Activated CD8-positive, alpha-beta memory T cell treated with anti-CD3 and anti-CD28 coated beads for 36 hours (primary cell): ENCODE results near the gene OPALIN. TPM values are rescaled to one million over a fixed set of nuclear protein-coding genes. Genes with fewer than 3 reads are reported as not detected.
"Not testable (repeated sequence)": the region's sequence is repeated elsewhere in the genome, so short reads cannot be mapped to it uniquely, and the experiment has no call there.

Experiments used
- CTCF ChIA-PET: fragments of 350-600 bp; sonication (Branson Sonifier 250); formaldehyde crosslinking; loops from one replicate; lab custom pipeline; 2021; ENCODE audit warnings: antibody characterized with exemption; lab: Charles Lee
- POLR2A ChIA-PET: fragments of 350-600 bp; sonication (Branson Sonifier 250); formaldehyde crosslinking; loops from one replicate; lab custom pipeline; 2021; ENCODE audit warnings: antibody characterized with exemption; lab: Charles Lee
- total RNA-seq, 2 experiments: library from RNA; stranded (reverse); gene quantifications; one replicate each; pipeline ENCODE4 v1.2.3, GENCODE V29; 2021

Gene OPALIN
- total RNA-seq, 2 experiments from 2014 or later = not detected

GRCh38 chr10:96317067-96317833 lies 41.6 kb downstream of the OPALIN start:
- ChIA-PET CTCF (no interaction called here), POLR2A (no interaction called here)

- ChIA-PET POLR2A (no interaction called here), CTCF (no interaction called here)
Measured at GRCh38 chr10:96313344-96313743, 45.5 kb downstream of the OPALIN start.

- ChIA-PET POLR2A (no interaction called here), CTCF (interaction anchor here (0.6 kb wide), 1 partner anchor 1528 kb away, joined by 3 read pairs; no protein-coding TSS in a partner anchor)
Measured at GRCh38 chr10:96311180-96311715, 47.6 kb downstream of the OPALIN start.

- ChIA-PET POLR2A (no interaction called here), CTCF (no interaction called here)
Measured at GRCh38 chr10:96310321-96310669, 48.5 kb downstream of the OPALIN start.

- CTCF ChIA-PET = no interaction called here
Measured at GRCh38 chr10:96309628-96310320, 49.0 kb downstream of the OPALIN start.

GRCh38 chr10:96308854-96309253 lies 49.9 kb downstream of the OPALIN start:
- POLR2A ChIA-PET, CTCF ChIA-PET: not testable (repeated sequence)

More at GRCh38 chr10:96309628-96310320, 49.0 kb downstream of the OPALIN start:
- POLR2A ChIA-PET = no interaction called here

GRCh38 chr10:96306516-96306915 lies 52.3 kb downstream of the OPALIN start:
- ChIA-PET POLR2A (no interaction called here), CTCF (no interaction called here)

GRCh38 chr10:96305019-96305418 lies 53.8 kb downstream of the OPALIN start:
- CTCF ChIA-PET = no interaction called here

GRCh38 chr10:96304230-96304629 lies 54.6 kb downstream of the OPALIN start, which contains the start of gene DNTT:
DNTT (plus strand) TSS chr10:96304434; CDS start chr10:96304498, 64 bp downstream.
- POLR2A ChIA-PET = no interaction called here
- CTCF ChIA-PET = no interaction called here

More at GRCh38 chr10:96305019-96305418, 53.8 kb downstream of the OPALIN start:
- POLR2A ChIA-PET = no interaction called here

GRCh38 chr10:96301616-96302015 lies 57.2 kb downstream of the OPALIN start:
- POLR2A ChIA-PET = no interaction called here
- CTCF ChIA-PET = interaction anchor here (0.6 kb wide), 1 partner anchor 550 kb away, joined by 3 read pairs; no protein-coding TSS in a partner anchor

GRCh38 chr10:96299383-96299782 lies 59.4 kb downstream of the OPALIN start:
- ChIA-PET CTCF (interaction anchor here (1.1 kb wide), 1 partner anchor 283 kb away, joined by 4 read pairs; no protein-coding TSS in a partner anchor), POLR2A (no interaction called here)

GRCh38 chr10:96298362-96298761 lies 60.4 kb downstream of the OPALIN start:
- CTCF ChIA-PET = no interaction called here
- POLR2A ChIA-PET = no interaction called here

GRCh38 chr10:96297486-96297885 lies 61.3 kb downstream of the OPALIN start:
- CTCF ChIA-PET = no interaction called here

GRCh38 chr10:96295475-96295874 lies 63.3 kb downstream of the OPALIN start:
- CTCF ChIA-PET = interaction anchor here (1.2 kb wide), 1 partner anchor 13 kb away, joined by 6 read pairs; no protein-coding TSS in a partner anchor

More at GRCh38 chr10:96297486-96297885, 61.3 kb downstream of the OPALIN start:
- POLR2A ChIA-PET = no interaction called here

More at GRCh38 chr10:96295475-96295874, 63.3 kb downstream of the OPALIN start:
- POLR2A ChIA-PET = no interaction called here

Other genes with a start within 250 kb of the OPALIN start
- 10 to 100 TPM; 13.1 to 14.1 TPM for gene ZNF518A, start 228.7 kb downstream of the OPALIN start, total RNA-seq
- not detected for gene BLNK, start 87.4 kb downstream of the OPALIN start, total RNA-seq
- not detected for gene DNTT, start 54.6 kb downstream of the OPALIN start, total RNA-seq
- not detected for gene TLL2, start 154.9 kb upstream of the OPALIN start, total RNA-seq
- 10 to 100 TPM; 97.8 to 98.8 TPM for gene TM9SF3, start 228.0 kb upstream of the OPALIN start, total RNA-seq